HG03280 (cell line): ENCODE data around the gene RPL32.
"Not testable (repeated sequence)": the region's sequence is repeated elsewhere in the genome, so short reads cannot be mapped to it uniquely, and the experiment has no call there.

ENCODE experiments used
- ATAC-seq: cut with Tn5 transposase; IDR thresholded peaks from one replicate; pipeline ENCODE4 v1.9.1; 2021; ENCODE audit warnings: mild to moderate bottlenecking, moderate library complexity; ENCODE audit not compliant: unreplicated experiment

Gene RPL32

DNA sequence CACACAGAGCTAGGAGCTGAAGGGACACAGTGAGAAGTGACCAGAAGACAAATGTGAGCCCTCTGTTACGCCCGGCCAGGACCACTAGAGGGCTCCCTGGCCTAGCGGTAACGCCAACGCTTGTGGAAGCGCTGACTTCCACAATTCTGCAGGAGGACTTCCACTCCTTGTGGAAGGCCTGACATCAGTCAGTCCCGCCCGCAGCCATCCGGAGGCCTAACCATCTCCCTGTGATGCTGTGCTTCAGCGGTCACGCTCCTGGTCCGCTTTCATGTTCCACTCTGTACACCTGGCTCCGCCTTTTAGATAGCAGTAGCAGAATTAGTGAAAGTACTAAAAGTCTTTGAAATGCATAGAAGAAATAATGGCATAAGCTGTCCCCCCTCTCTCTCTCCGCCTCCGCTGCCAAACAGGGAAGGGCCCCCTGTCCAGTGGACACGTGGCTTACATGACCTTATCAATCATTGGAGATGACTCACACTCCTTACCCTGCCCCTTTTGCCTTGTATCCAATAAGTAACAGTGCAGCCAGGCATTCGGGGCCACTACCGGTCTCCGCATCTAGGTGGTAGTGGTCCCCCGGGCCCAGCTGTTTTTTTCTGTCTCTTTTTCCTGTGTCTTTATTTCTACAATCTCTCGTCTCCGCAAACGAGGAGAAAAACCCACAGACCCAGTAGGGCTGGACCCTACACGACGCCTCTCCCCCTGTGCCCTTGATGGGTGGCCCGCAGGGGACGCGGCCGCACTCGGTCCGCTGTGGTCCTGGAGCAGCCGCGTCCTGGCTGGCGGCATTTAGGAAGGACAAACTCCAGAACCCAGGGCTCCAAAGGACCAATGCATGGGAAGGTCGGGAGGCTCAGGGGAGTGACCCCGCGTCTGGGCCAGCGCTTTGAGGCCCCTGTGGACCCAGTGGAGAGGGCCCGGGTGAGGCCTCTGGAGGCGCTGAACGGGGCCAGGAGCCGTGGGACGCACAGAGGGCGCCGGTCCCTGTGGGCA is 27.0 kb upstream of the RPL32 start:
- ATAC-seq: peak; percentile 23

DNA sequence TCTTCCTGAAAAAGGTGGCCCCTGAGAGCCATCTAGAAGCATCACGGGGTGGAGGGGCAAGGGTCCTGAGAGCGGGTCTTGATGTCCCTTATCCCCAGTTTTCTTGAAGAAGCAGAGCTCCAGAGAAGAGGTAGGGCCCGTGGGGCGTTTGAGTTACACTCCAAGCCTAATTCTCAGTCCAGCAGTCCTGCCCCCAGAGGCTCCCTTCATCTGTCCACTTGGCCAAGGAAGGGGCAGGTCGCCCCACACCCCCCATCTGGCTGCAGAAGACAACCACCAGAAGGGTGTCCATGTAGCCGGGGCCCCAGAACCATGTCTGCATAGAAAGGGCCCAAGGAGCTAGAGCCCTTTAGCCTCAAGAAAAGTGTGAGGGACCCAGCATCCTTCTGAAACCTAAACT is 25.5 kb upstream of the RPL32 start:
- ATAC-seq: no peak

DNA sequence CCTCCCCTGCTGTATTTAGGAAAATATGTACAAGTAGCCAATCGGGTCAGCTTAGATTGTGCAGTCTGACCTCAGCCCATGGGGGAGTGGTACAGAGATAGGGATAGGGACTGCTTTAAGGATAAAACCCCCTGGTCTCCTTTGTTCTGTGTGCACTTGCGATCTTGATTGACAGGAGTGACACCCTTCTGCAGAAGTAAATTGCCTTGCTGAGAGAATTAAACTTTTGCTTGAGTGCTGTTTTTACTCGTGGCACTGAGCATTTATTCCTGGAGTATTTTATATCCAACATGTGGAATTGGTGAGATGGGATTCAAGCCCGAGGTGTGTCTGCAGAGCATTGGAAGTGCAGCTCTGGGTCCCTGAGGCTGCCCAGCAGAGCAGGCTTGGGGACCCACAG is 23.9 kb upstream of the RPL32 start:
- ATAC-seq: no peak

GRCh38 chr3:12862387-12862786 is 21.0 kb upstream of the RPL32 start:
- no peak for ATAC-seq

- no peak for ATAC-seq
Observed at GRCh38 chr3:12861611-12862010, 20.2 kb upstream of the RPL32 start.

- ATAC-seq: no peak
Observed at GRCh38 chr3:12859840-12860239, 18.5 kb upstream of the RPL32 start.

- no peak for ATAC-seq
Observed at GRCh38 chr3:12856626-12857025, 15.3 kb upstream of the RPL32 start.

DNA sequence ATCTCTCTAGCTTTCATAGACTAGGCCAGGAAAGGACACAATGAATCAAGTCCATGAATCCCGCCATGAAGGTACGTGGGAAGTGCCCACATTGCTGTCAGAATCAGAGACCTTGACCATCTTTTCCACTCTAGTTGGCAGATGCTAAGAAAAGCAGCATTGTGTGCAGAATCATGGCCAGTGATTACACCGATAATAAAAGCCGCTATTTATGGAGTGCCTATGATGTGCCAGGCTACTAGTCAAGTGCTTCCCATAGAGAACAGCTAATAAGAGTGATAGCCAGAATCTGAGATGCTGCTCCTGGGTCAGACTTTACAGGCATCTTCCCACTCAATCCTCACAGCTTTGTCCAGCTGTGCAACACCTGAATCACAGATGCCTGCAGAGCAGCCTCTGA is 13.2 kb upstream of the RPL32 start:
- no peak for ATAC-seq

DNA sequence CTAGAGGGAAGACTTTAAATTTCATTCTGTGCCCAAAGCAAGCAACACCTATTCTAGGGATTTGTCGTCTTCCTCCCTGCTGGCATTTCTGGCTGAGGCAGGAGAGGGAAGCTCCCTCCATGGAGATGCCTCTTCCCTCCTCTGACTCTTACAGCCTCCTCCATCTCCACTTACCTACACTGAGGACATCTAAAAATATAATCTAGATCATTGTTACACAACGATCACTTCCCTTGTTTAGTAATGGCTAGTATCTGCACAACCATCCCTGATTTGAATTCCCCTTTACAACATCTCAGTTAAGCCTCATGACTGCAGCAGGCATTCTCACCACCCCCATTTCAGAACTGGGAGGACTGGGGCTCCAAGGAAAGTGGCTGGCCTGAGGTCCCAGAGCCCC is 12.5 kb upstream of the RPL32 start:
- ATAC-seq: not testable (repeated sequence)

DNA sequence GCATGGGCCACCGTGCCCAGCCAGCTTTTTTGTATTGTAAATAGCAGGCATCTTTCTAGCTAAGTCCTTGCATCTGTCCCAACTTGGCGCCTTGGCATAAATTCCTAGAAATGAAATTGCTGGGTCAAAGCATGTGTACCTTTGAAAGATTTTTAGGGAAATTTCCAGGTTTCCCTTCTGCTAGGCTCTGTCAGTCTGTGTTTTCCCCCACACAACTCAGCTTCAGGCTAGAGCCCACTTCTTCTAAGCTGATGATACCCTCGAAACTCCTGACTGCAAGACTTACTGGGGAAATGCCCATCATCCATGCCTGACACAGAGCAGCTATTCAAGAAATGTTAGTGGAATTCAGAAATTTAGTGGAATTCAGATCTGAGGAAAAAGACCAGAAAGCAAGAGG is 10.8 kb upstream of the RPL32 start:
- ATAC-seq: no peak

DNA sequence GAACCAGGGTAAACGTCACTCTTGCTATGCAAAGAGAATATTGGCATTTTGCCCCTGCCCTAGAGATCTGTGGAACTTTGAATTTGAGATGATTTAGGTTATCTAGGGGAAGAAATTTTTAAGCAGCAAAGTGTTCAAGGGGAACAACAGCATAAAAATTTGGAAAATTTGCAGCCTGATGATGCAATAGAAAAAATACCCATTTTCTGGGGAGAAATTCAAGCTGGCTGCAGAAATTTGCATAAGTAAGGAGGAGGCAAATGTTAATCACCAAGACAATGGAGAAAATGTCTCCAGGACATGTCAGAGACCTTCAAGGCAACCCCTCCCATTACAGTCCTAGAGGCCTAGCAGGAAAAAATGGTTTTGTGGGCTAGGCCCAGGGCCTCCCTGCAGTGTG is 4.4 kb upstream of the RPL32 start:
- ATAC-seq: no peak

GRCh38 chr3:12842469-12842868 is 1.1 kb upstream of the RPL32 start:
- no peak for ATAC-seq

DNA sequence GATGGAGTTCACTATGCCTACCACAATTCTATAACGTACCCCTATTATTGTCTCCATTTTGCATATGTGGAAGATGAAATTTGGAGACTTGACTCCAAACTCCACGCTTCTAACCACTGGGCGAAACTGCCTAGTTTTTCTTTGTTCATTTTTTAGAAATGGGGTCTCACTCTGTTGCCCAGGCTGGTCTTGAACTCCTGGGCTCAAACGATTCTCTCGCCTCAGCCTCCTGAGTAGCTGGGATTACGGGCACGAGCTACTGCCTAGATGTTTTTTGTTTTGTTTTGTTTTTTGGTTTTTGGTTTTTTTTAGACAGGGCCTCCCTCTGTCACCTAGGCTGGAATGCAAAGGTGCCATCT is 584 bp upstream of the RPL32 start:
- no peak for ATAC-seq

DNA sequence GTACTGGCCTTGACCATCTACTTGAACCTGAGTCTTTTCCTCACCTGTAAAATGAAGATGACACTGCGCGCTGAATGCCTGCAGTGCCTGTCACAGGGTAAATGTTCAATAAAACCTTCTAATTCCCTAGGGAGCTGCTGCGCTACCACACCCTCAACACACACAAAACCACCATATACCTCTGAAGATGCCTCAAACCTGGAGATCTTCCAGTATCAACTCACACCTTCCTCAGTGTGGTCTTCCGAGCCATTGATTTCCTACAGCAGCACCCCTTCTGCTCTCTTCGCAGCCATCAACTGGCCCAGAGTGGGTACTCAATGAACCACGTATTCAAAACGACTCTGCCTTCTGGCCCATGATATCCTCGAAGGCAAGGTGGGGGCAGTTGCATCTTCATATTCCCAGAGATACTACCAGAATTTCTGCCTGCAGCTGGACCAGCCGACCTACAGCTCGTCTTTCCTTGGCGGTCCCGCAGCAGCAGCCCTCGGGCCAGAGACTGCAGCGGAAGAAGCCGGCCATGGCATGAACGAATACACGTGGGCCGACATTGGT is 695 bp downstream of the RPL32 start:
- peak; percentile 11 for ATAC-seq

DNA sequence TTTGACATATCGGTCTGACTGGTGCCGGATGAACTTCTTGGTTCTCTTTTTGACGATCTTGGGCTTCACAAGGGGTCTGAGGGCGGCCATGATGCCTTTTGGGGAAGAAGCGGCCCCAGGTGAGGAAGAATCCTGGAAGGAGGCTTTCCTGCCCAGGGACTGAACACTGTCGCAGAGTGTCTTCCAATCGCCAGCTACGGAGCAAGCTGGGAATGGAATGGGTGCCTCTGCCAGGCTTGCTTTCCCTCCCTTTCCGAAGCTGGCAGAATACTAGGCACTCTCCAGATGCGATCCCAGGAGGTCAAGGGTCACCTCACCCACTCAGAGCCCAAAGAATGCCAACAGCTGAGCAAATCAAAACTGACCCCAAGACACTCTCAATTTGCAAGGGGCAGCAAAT is 1.2 kb downstream of the RPL32 start:
- ATAC-seq: not testable (repeated sequence)

GRCh38 chr3:12839156-12839946 is 2.0 kb downstream of the RPL32 start:
- ATAC-seq: no peak

DNA sequence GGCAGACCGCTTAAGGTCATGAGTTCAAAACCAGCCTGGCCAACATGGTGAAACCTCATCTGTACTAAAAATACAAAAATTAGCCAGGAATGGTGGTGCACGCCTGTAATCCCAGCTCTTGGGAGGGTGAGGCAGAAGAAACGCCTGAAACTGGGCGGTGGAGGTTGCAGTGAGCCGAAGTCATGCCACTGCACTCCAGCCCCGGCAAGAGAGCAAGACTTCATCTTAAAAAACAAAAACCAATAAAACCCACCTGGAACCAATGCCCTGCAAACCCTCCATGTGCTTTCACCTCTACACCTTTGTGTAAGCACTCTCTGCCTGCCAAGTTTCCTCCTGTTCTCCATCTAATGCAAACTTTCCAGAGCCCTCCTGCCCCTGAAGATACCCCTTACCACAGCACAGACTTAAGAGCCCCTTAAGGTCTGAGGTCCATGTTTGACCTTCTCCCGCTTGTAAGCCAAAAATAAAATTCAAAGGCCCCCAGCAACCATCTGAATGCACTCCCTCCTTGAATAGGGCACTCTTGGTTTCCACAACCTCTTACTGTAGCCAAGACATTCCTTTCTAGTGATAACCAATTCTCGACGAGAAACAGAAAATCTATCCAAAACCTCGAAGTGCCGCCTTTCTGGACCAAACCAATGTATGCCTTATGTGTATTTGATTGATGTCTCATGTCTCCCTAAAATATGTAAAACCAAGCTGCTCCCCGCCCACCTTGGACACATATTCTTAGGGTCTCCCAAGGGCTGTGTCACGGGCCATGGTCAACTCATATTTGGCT is 3.0 kb downstream of the RPL32 start:
- no peak for ATAC-seq

DNA sequence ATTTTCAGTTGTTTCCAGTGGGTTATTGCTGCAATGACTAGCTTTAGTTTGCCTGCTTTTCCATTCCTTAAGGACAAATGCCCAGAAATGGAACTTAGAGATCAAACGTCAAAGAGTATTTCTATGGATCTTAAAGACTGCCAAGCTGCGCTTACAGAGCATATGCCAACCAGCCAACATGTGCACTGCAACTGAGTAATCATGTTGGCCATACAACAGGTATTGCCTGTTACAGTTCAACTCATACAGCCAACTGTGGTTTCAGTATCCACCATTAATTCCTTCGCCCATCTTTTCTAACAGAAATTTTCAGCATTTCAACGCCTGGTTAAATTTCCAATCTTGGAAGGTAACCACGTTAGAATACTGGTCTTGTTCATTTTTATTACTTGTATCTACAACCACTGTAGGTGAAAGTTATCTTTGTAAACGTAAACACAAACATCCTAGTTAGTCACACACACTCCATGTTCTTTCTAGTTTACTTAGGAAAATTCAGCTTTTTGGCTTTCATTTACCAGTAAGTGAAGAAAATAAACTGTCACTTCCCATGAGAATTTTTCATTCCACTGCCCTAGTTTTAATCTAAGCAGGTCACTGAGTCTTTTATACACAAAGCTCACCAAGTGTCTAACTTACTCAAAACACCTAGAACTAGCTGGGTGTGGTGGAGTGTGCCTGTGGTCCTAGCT is 3.9 kb downstream of the RPL32 start:
- no peak for ATAC-seq

DNA sequence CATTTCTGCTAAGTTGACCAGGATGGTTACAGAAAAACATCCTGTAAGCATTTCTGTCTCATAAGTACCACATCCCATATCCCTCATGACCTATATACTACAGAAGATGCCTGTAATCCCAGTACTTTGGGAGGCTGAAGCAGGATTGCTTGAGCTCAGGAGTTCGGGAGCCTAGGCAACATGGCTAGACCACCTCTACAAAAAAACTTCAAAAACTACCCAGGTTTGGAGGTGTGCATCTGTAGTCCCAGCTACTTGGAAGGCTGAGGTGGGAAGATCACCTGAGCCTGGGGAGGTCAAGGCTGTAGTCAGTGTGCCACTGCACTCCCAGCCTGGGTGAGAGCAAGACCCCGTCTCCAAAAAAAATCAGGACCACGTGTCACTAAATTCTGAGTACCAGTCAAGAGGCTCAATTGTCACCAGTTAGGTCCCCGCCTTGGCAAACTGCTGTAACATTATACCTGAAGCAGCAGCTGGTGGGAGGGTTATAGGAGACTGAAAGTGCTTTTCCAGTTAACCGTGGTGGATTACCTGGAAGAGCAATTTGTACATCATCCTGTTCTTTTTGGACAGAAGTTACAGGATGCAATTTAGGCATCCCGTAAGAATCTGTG is 6.2 kb downstream of the RPL32 start:
- ATAC-seq: no peak
